HCT116 (cell line): ENCODE measurements around the gene KASH5. TPM values are rescaled to one million over a fixed set of nuclear protein-coding genes. Genes with fewer than 3 reads are reported as not detected.

Experiments used
- ATAC-seq: fragments of 200-7000 bp; cut with Tn5 transposase; 2 replicates; pipeline ENCODE4 v1.9.1; 2020; ENCODE audit warnings: mild to moderate bottlenecking, moderate library complexity
- BruUV-seq: library from RNA; stranded (reverse); fragments of 400-500 nt; replicated peaks from 2 replicates; lab custom pipeline; 2021; lab: Mats Ljungman, UMichigan
- CTCF ChIA-PET: fragments of 300-600 bp; sonication (Branson Sonifier 250); formaldehyde crosslinking; loops from one replicate; lab custom pipeline; 2021; ENCODE audit warnings: antibody characterized with exemption; lab: Charles Lee
- POLR2A ChIA-PET: fragments of 300-600, 350-600 bp; sonication (Branson Sonifier 250); formaldehyde crosslinking; loops from one replicate; lab custom pipeline; 2021; ENCODE audit warnings: antibody characterized with exemption; lab: Charles Lee
- RAD21 ChIA-PET, 2 experiments: fragments of 300-600 bp; sonication (Branson Sonifier 250); formaldehyde crosslinking; loops; one replicate each; lab custom pipeline; 2023; ENCODE audit warnings: low total read pairs in 2 of 2; ENCODE audit not compliant: uncharacterized antibody in 2 of 2, unreplicated experiment in 2 of 2, low non-redundant PET in 1 of 2; lab: Charles Lee
- DNase-seq: peaks from one replicate; pipeline ENCODE4 v3.0.0-alpha.2; 2010; ENCODE audit warnings: low read depth, low spot score
- H2AFZ ChIP-seq: fragments of 200-600 bp; shearing (Covaris generic), sonication (generic); 2 replicates; pipeline ENCODE4 v1.6.1; 2017; ENCODE audit warnings: low read depth, mixed run types, mixed read lengths, antibody characterized with exemption, low read length; ENCODE audit not compliant: poor library complexity, severe bottlenecking
- H3K27ac ChIP-seq: 2 replicates; pipeline ENCODE4 v1.5.1; 2012; ENCODE audit warnings: low read depth, low read length
- H3K27me3 ChIP-seq: fragments of 200-600 bp; sonication (generic); 2 replicates; pipeline ENCODE4 v1.6.1; 2016; ENCODE audit warnings: mixed run types, low read length, mixed read lengths; ENCODE audit not compliant: insufficient read depth
- H3K36me3 ChIP-seq, 2 experiments: fragments of 200-500 bp in 1 of 2; fragments of 200-600 bp in 1 of 2; sonication (Bioruptor generic) in 1 of 2; sonication (generic) in 1 of 2; 2 replicates each; pipeline versions ENCODE4 v1.5.1 to v1.6.1; 2014 to 2016; ENCODE audit warnings: low read length in 2 of 2, inconsistent platforms in 1 of 2, mixed read lengths in 1 of 2, mixed run types in 1 of 2; ENCODE audit not compliant: insufficient read depth in 2 of 2, control insufficient read depth in 1 of 2
- H3K4me1 ChIP-seq, 2 experiments: fragments of 200-600 bp in 1 of 2; sonication (generic) in 1 of 2; 2 replicates each; pipeline versions ENCODE4 v1.5.1 to v1.6.1; 2012 to 2017; ENCODE audit warnings: low read length in 2 of 2, inconsistent platforms in 1 of 2, mild to moderate bottlenecking in 1 of 2, mixed read lengths in 1 of 2, mixed run types in 1 of 2, moderate library complexity in 1 of 2; ENCODE audit not compliant: insufficient read depth in 2 of 2, control insufficient read depth in 1 of 2
- H3K4me2 ChIP-seq: fragments of 200-600 bp; sonication (generic); 2 replicates; pipeline ENCODE4 v1.6.1; 2017; ENCODE audit warnings: mixed run types, low read length, mixed read lengths
- H3K4me3 ChIP-seq, 2 experiments: fragments of 200-600 bp in 1 of 2; sonication (generic) in 1 of 2; replicated peaks in 1 of 2; 2 replicates each; pipeline ENCODE4 v1.5.1; 2011 to 2016; ENCODE audit warnings: low read length in 2 of 2, control low read depth in 1 of 2, low read depth in 1 of 2, mild to moderate bottlenecking in 1 of 2, mixed read lengths in 1 of 2, mixed run types in 1 of 2
- H3K79me2 ChIP-seq: fragments of 200-600 bp; sonication (generic); 2 replicates; pipeline ENCODE4 v1.6.1; 2017; ENCODE audit warnings: mild to moderate bottlenecking, mixed run types, low read length, moderate library complexity, mixed read lengths; ENCODE audit not compliant: insufficient read depth
- H3K9ac ChIP-seq: fragments of 200-600 bp; sonication (generic); 2 replicates; pipeline ENCODE4 v1.6.1; 2016; ENCODE audit warnings: low read length, mixed read lengths
- H3K9me2 ChIP-seq: fragments of 200-600 bp; sonication (generic), shearing (Covaris generic); 2 replicates; pipeline ENCODE4 v1.6.1; 2017; ENCODE audit warnings: mixed run types, mild to moderate bottlenecking, moderate library complexity; ENCODE audit not compliant: insufficient read depth
- H3K9me3 ChIP-seq, 2 experiments: fragments of 200-500 bp in 1 of 2; fragments of 200-600 bp in 1 of 2; sonication (Bioruptor generic) in 1 of 2; sonication (generic) in 1 of 2; 2 replicates each; pipeline ENCODE4 v1.6.1; 2014 to 2017; ENCODE audit warnings: low read length in 2 of 2, mixed read lengths in 2 of 2, inconsistent platforms in 1 of 2, low read depth in 1 of 2, mild to moderate bottlenecking in 1 of 2, mixed run types in 1 of 2, moderate library complexity in 1 of 2; ENCODE audit not compliant: control insufficient read depth in 1 of 2, insufficient read depth in 1 of 2
- H4K20me1 ChIP-seq: fragments of 200-600 bp; sonication (generic), shearing (Covaris generic); 2 replicates; pipeline ENCODE4 v1.6.1; 2017; ENCODE audit warnings: mixed run types, mild to moderate bottlenecking, moderate library complexity; ENCODE audit not compliant: insufficient read depth
- ATF3 ChIP-seq: IDR thresholded peaks from 2 replicates; pipeline ENCODE4 v1.6.1; 2012
- CEBPB ChIP-seq: IDR thresholded peaks from 2 replicates; pipeline ENCODE4 v1.6.1; 2012; ENCODE audit warnings: low read depth
- ELF1 ChIP-seq: IDR thresholded peaks from 2 replicates; pipeline ENCODE4 v1.6.1; 2012; ENCODE audit warnings: low read depth, borderline replicate concordance
- EZH2 ChIP-seq: fragments of 200-600 bp; sonication (generic); IDR thresholded peaks from 2 replicates; pipeline ENCODE4 v1.6.1; 2017; ENCODE audit warnings: antibody characterized with exemption, mixed run types
- EZH2phosphoT487 ChIP-seq: fragments of 200-600 bp; IDR thresholded peaks from 2 replicates; pipeline ENCODE4 v1.6.1; 2018; ENCODE audit warnings: antibody characterized with exemption, borderline replicate concordance
- FOSL1 ChIP-seq: IDR thresholded peaks from 2 replicates; pipeline ENCODE4 v1.6.1; 2012; ENCODE audit warnings: low read depth
- JUND ChIP-seq: IDR thresholded peaks from 2 replicates; pipeline ENCODE4 v1.6.1; 2012
- MAX ChIP-seq: IDR thresholded peaks from 2 replicates; pipeline ENCODE4 v1.6.1; 2012
- POLR2A ChIP-seq: IDR thresholded peaks from 2 replicates; pipeline ENCODE4 v1.7.0; 2011; ENCODE audit warnings: borderline replicate concordance; ENCODE audit not compliant: insufficient read depth, insufficient read length; ENCODE audit errors: extremely low read depth
- POLR2AphosphoS5 ChIP-seq: IDR thresholded peaks from 2 replicates; pipeline ENCODE4 v1.6.1; 2011; ENCODE audit warnings: mild to moderate bottlenecking, low read depth, low read length, moderate library complexity
- SIN3A ChIP-seq: IDR thresholded peaks from 2 replicates; pipeline ENCODE4 v1.6.1; 2012; ENCODE audit warnings: low read depth
- SP1 ChIP-seq: IDR thresholded peaks from 2 replicates; pipeline ENCODE4 v1.6.1; 2012; ENCODE audit warnings: low read depth
- SRF ChIP-seq: IDR thresholded peaks from 2 replicates; pipeline ENCODE4 v1.6.1; 2012; ENCODE audit warnings: low read depth
- TCF7L2 ChIP-seq: IDR thresholded peaks from 2 replicates; pipeline ENCODE4 v1.7.0; 2011; ENCODE audit warnings: borderline replicate concordance, inconsistent platforms; ENCODE audit not compliant: insufficient read depth, insufficient read length; ENCODE audit errors: extremely low read depth
- YY1 ChIP-seq: IDR thresholded peaks from 2 replicates; pipeline ENCODE4 v1.6.1; 2011; ENCODE audit warnings: low read length, low read depth, moderate library complexity, mild to moderate bottlenecking; ENCODE audit not compliant: insufficient replicate concordance; ENCODE audit errors: extremely low read depth
- ZBTB33 ChIP-seq: IDR thresholded peaks from 2 replicates; pipeline ENCODE4 v1.6.1; 2011; ENCODE audit warnings: mild to moderate bottlenecking, low read length, moderate library complexity; ENCODE audit not compliant: insufficient replicate concordance; ENCODE audit errors: extremely low read depth
- ZFX ChIP-seq: fragments of 450-650 bp; IDR thresholded peaks from 2 replicates; pipeline ENCODE4 v1.6.1; 2017
- intact Hi-C: fragments of 100-400 bp; cut with micrococcal nuclease; formaldehyde crosslinking; loops from 2 replicates; pipeline ENCODE4 v1.10.0; 2022
- total RNA-seq: library from RNA; stranded (reverse); gene quantifications from one replicate; pipeline ENCODE4 v1.2.1, GENCODE V29; 2021; ENCODE audit not compliant: unreplicated experiment

KASH5 gene
- total RNA-seq, 1 experiment from 2014 or later, result not detected

- Histone ChIP-seq H3K4me3 (no peak overlapping the region), H3K9ac (no peak overlapping the region), H3K9me3 (no peaks in the 10 kb centered on the region), H2AFZ (no peak overlapping the region), H3K4me2 (no peak overlapping the region), H3K4me1 (no peaks in the 10 kb centered on the region), H4K20me1 (no peaks in the 10 kb centered on the region), H3K27me3 (no peaks in the 10 kb centered on the region), H3K79me2 (no peaks in the 10 kb centered on the region), H3K9me2 (no peaks in the 10 kb centered on the region), H3K36me3 (peaks cover 16 to 42% of the 10 kb centered on the region in 2 experiments), H3K27ac (no peak overlapping the region)
- no TSS peak for BruUV-seq
- DNase-seq, result no peak
- ChIA-PET CTCF (interaction anchor here (0.7 kb wide), 1 partner anchor 42 kb away, joined by 3 read pairs; no protein-coding TSS in a partner anchor), RAD21 (no interaction called here), POLR2A (no interaction called here)
- TF ChIP-seq FOSL1, result no peak
- no peak for TF ChIP-seq ZFX
- TF ChIP-seq ELF1, result no peak
- no peak for TF ChIP-seq YY1
- no peak for TF ChIP-seq SP1
- TF ChIP-seq EZH2, result no peak
- TF ChIP-seq MAX, result no peak
- no peak for TF ChIP-seq SRF
- no peak for TF ChIP-seq POLR2AphosphoS5
- TF ChIP-seq CEBPB, result no peak
- TF ChIP-seq JUND, result no peak
- no peak for TF ChIP-seq TCF7L2
- TF ChIP-seq ATF3, result no peak
- TF ChIP-seq SIN3A, result no peak
- TF ChIP-seq ZBTB33, result no peak
- TF ChIP-seq POLR2A, result no peak
- no peak for TF ChIP-seq EZH2phosphoT487
- ATAC-seq, result no peak
- intact Hi-C loops, result no loop called here
Measured at GRCh38 chr19:49349567-49349966, 38.5 kb upstream of the KASH5 start.
